IPS DF 4.7 (cell line): Measurements from ENCODE around the gene EIF3K.
"Not testable (repeated sequence)": the region's sequence is repeated elsewhere in the genome, so short reads cannot be mapped to it uniquely, and the experiment has no call there.

ENCODE experiments used
- DNase-seq: peaks from one replicate; pipeline ENCODE4 v3.0.0-alpha.2; 2013; ENCODE audit warnings: low spot score; ENCODE audit errors: extremely low read depth

EIF3K gene, protein sequence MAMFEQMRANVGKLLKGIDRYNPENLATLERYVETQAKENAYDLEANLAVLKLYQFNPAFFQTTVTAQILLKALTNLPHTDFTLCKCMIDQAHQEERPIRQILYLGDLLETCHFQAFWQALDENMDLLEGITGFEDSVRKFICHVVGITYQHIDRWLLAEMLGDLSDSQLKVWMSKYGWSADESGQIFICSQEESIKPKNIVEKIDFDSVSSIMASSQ

DNA sequence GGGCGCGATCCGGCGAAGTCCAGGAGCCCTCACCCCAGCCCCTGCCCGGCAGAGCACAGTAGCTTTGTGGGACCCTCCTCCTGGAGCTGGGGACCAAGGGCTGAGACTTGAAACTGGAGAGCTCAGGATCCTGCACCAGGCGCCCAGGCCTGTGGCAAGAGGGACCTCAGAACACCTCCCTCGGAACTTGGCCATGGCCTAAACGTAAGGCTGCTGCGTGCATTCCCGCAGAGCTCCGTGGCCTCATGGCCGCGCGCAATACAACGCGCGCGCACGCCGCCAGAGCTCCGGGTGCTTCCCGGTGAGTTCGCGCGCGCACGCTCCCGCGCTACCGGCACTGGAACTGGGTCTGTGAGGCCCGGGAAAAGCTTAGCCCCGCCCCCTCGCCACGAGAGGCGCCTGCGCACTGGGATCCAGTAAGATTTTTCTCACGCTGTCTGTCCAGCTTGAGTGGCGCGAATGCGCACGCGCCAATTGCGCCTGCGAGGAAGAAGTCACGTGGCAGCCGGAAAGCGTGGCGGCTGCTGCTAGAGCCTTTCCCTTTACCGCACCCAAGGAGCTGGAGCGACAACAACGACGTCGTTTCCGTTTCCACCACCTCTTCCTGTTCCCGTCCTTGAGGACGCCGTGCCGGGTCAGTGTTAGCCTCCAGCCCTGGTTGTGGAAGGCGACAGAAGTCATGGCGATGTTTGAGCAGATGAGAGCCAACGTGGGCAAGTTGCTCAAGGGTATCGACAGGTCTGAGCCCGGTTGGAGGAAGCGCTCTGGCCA, at the start of gene EIF3K:
Gene EIF3K (plus strand): TSS at position 599 of the 771 bp plus-strand sequence. CDS start 81 bp downstream, at position 680.
- DNase-seq, result peak; percentile 92

DNA sequence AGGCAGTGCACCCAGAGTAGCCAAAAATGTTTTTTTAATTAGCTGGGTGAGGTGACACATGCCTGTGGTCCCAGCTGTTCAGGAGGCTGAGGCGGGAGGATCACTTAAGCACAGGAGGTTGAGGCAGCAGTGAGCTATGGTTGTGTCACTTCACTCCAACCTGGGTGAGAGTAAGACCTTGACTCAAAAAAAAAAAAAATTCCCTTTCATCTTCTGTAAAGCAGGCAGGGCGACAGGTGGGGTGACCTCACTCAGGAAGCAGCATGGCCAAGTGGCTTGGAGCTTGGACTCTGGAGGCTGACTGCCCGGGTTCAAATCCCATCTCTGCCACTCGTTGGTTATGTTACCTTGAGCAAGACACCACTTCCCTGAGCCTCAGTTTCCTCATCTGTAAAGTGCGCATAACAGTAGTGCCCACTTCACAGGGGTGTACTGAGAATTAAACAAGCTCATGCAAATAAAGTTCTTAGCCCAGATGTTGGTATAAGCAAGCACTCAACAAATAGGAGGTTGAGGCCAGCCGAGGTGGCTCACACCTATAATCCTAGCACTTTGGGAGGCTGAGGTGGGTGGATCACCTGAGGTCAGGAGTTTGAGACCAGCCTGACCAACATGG, 49.5 kb upstream of the EIF3K start:
- no peak for DNase-seq

DNA sequence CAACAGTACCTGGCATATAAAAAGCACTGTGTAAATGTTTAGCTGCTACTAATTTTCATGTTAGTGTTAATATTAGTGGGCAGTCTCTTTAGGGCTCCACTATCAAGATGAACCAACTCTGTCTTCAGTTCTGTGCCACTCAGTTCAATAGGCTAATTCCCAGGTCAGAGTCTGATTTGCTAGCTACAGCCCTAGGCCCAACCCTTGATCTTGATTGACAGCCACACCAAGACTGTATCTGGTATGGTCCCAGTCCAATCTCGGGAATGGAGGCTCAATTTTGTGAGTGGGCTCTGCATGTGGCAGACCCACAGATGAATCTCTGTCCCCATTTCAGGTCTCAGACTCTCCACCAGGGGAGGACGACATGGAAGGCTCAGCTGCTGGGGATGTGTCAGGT, 47.3 kb upstream of the EIF3K start:
- no peak for DNase-seq

GRCh38 chr19:38577826-38578225, 41.2 kb upstream of the EIF3K start:
- DNase-seq, result no peak

DNA sequence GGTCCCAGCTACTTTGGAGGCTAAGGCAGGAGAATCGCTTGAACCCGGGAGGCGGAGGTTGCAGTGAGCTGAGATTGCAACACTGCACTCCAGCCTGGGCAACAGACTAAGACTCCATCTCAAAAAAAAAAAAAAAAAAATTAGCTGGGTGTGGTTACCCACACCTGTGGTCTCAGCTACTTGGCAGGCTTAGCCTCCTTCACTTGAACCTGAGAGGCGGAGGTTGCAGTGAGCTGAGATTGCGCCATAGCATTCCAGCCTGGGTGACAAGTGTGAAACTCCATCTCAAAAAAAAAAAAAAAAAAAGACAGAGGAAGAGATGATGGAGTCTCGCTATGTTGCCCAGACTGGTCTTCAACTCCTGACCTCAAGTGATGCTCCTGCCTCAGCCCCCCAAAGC, 39.7 kb upstream of the EIF3K start:
- not testable (repeated sequence) for DNase-seq

- DNase-seq, result no peak
These were observed 38.9 kb upstream of the EIF3K start for GRCh38 chr19:38580080-38580479.

GRCh38 chr19:38583219-38583984, 35.6 kb upstream of the EIF3K start:
- DNase-seq, result no peak

DNA sequence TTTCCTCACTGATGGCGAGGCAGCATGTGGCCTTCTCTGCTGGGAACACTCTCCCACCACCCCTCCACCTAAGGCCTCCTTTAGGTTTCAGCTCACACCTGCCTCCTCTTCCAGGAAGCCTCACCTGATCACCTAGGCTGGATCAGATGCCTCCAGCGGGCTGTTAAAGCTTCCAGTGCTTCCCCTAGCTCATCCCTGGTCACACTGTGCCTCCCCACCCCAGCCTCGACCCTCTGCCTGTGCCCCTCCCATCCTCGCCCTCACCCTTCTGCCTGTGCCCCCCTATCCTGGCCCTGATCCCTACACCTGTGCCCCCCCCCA, 35.0 kb upstream of the EIF3K start:
- DNase-seq, result no peak

GRCh38 chr19:38587562-38587961, 31.4 kb upstream of the EIF3K start:
- no peak for DNase-seq

- DNase-seq, result no peak
These were observed 30.9 kb upstream of the EIF3K start for GRCh38 chr19:38588041-38588440.

- DNase-seq, result no peak
These were observed 26.0 kb upstream of the EIF3K start for GRCh38 chr19:38592940-38593339.

GRCh38 chr19:38596057-38596981, 22.7 kb upstream of the EIF3K start:
- peak; percentile 79 for DNase-seq

GRCh38 chr19:38597075-38597474, 21.9 kb upstream of the EIF3K start:
- no peak for DNase-seq

DNA sequence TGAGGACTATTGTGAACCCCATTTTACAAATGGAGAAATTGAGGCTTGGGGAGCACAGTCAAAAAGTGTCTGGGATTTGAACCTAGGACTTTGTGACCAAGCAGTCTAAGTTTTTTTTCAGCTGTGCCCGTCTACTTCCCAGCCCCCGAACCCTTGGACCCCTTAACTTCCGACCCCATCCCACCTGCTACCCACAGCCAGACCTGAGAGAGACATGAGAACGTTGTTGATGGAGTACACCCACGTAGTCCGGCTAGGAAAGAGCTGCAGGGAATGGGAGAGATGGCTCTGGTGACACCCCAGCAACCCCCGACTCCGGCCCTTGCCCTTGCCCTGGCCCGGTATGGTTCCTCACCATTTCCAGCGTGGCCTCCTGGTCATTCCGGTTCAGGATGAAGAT, 19.3 kb upstream of the EIF3K start:
- no peak for DNase-seq

DNA sequence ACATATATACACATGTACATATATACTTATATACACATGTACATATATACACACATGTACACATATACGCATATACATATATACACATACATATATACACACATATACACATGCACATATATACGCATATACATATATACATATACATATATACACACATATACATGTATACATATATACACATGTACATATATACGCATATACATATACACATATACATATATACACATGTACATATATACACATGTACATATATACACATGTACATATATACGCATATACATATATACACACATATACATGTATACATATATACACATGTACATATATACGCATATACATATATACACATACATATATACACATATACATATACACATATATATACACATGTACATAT, 16.1 kb upstream of the EIF3K start:
- not testable (repeated sequence) for DNase-seq

DNA sequence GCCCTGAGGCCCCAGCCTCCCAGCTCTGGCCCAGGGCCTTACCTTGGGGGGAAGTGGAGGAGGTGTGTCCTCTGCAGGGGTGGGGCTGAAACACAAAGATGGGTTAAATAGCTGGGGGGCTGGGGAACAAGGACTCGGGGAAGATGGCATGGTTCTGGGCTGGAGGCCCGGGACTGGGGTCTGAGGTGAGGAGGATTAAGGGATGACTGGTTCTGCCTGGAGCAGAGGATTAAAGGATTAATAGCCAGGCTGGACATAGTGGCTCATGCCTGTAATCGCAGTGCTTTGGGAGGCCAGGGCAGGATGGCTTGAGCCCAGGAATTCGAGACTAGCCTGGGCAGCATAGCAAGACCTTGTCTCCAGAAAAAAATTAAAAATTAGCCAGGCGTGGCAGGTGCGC, 12.9 kb upstream of the EIF3K start:
- no peak for DNase-seq

- DNase-seq, result no peak
These were observed 4.7 kb upstream of the EIF3K start for GRCh38 chr19:38614289-38614688.

DNA sequence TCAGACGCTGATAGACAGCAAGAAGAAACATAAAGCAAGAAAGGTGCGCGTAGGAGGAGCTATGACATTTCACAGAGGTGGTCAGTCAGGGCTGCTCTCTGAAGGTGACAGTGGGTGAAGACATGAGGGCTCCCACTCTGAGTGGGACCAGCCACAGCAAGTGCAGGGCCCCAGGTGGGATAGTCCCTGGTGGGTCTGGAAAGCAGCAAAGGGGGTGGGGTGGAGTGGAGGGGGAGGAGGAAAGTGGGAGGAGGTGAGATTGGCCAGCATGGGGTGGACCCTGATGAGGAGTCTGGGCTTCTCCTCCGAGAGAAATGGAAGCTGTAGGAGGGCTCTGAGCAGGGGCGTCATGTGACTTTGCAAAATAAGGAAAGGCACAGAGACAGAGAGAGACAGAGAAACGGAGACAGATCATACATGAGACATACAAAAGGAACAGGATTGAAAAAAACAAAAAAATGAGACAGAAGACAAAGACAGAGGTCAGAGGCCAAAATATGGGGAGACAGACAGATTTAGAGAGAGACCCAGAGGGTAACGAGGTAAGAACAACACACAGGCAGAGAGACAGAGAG, 3.9 kb upstream of the EIF3K start:
- no peak for DNase-seq

GRCh38 chr19:38616265-38616664, 2.7 kb upstream of the EIF3K start:
- DNase-seq, result no peak

DNA sequence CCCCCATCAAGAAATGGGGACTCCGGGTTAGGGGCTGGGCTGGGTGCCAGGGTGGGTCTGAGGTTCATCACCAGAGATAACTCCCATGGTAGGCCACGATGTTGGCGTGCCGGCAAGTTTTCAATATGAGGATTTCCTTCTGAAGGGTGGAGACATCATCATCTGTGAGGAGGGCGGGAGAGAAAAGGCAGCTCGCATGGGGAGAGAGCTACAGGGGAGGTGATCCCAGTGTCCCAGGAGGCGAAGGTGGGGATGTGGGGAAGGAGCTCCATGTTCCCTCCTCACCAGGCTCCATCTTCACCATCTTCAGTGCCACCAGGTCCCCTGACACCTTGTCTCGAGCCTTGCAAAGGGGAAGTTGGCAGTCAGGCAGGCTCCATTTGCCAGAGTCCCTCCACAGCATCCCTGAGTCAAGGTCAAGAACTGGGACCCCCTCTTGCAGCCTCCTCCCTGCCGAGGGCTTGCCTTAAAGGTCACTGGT, 1.7 kb upstream of the EIF3K start:
- DNase-seq, result no peak
